GM12878 (cell line): ENCODE measurements around the gene SYNDIG1. TPM values are rescaled to one million over a fixed set of nuclear protein-coding genes. Genes with fewer than 3 reads are reported as not detected.

Experiments used
- ATAC-seq: fragments of 200-7000 bp; cut with Tn5 transposase; 3 replicates; pipeline ENCODE4 v1.9.1; 2020; ENCODE audit warnings: mild to moderate bottlenecking, moderate library complexity
- BruUV-seq: library from RNA; stranded (reverse); fragments of 400-500 nt; replicated peaks from 2 replicates; lab custom pipeline; 2021; lab: Mats Ljungman, UMichigan
- CTCF ChIA-PET: fragments of 300-600 bp; sonication (Branson Sonifier 250); formaldehyde crosslinking; extraction: SDS; loops from one replicate; lab custom pipeline; 2021; ENCODE audit warnings: inconsistent platforms; lab: Yijun Ruan, JAX
- POLR2A ChIA-PET: fragments of 350-600 bp; formaldehyde crosslinking; extraction: SDS; loops from one replicate; lab custom pipeline; 2021; ENCODE audit warnings: inconsistent platforms; lab: Charles Lee
- RAD21 ChIA-PET: fragments of 300-600 bp; sonication (Branson Sonifier 250); formaldehyde crosslinking; loops from one replicate; lab custom pipeline; 2023; ENCODE audit warnings: antibody characterized with exemption; ENCODE audit not compliant: unreplicated experiment; lab: Charles Lee
- SMC1A ChIA-PET: fragments of 300-600 bp; sonication (Branson Sonifier 250); formaldehyde crosslinking; loops from one replicate; lab custom pipeline; 2023; ENCODE audit not compliant: unreplicated experiment, uncharacterized antibody; lab: Charles Lee
- DNase-seq: peaks from one replicate; pipeline ENCODE4 v3.0.0-alpha.2; 2011; ENCODE audit warnings: low read depth, low spot score
- FAIRE-seq: peaks from 3 replicates; lab custom pipeline; 2011; peaks lifted over from hg19 to GRCh38; lab: Jason Lieb, UNC
- H2AFZ ChIP-seq: 2 replicates; pipeline ENCODE4 v1.6.0; 2011; ENCODE audit warnings: low read depth, low read length, control low read depth; ENCODE audit not compliant: control insufficient read depth
- H3K27ac ChIP-seq: 2 replicates; pipeline ENCODE4 v1.5.1; 2011; ENCODE audit warnings: control low read depth; ENCODE audit not compliant: control insufficient read depth, insufficient read depth
- H3K27me3 ChIP-seq, 2 experiments: replicated peaks in 1 of 2; 2 replicates each; pipeline versions ENCODE4 v1.6.0 to v1.6.1; 2011; ENCODE audit warnings: low read length in 1 of 2; ENCODE audit not compliant: control insufficient read depth in 2 of 2, insufficient read depth in 2 of 2
- H3K36me3 ChIP-seq, 2 experiments: 2 replicates each; pipeline ENCODE4 v1.5.1; 2011; ENCODE audit warnings: low read length in 1 of 2; ENCODE audit not compliant: control insufficient read depth in 2 of 2, insufficient read depth in 2 of 2
- H3K4me1 ChIP-seq: 2 replicates; pipeline ENCODE4 v1.6.1; 2011; ENCODE audit warnings: mild to moderate bottlenecking, low read length, moderate library complexity, mixed read lengths; ENCODE audit not compliant: control insufficient read depth, insufficient read depth
- H3K4me2 ChIP-seq: 2 replicates; pipeline ENCODE4 v1.6.0; 2011; ENCODE audit warnings: control low read depth; ENCODE audit not compliant: control insufficient read depth, insufficient read depth
- H3K4me3 ChIP-seq: fragments of 200-600 bp; sonication (generic); 2 replicates; pipeline ENCODE4 v1.5.1; 2016
- H3K79me2 ChIP-seq: 2 replicates; pipeline ENCODE4 v1.6.0; 2011; ENCODE audit warnings: low read length; ENCODE audit not compliant: control insufficient read depth, insufficient read depth
- H3K9ac ChIP-seq: 2 replicates; pipeline ENCODE4 v1.8.0; 2011; ENCODE audit warnings: low read length, control low read depth, mixed read lengths; ENCODE audit not compliant: control insufficient read depth, insufficient read depth
- H3K9me3 ChIP-seq: replicated peaks from 3 replicates; pipeline ENCODE4 v1.5.1; 2011; ENCODE audit warnings: mild to moderate bottlenecking, low read length; ENCODE audit not compliant: control insufficient read depth, insufficient read depth
- H4K20me1 ChIP-seq: 2 replicates; pipeline ENCODE4 v1.6.0; 2011; ENCODE audit not compliant: control insufficient read depth, insufficient read depth
- BCLAF1 ChIP-seq: fragments of 450-650 bp; IDR thresholded peaks from 2 replicates; pipeline ENCODE4 v1.6.1; 2017; ENCODE audit warnings: antibody characterized with exemption, mild to moderate bottlenecking, moderate library complexity
- FOXM1 ChIP-seq: IDR thresholded peaks from 2 replicates; pipeline ENCODE4 v1.6.1; 2012; ENCODE audit warnings: low read depth, mild to moderate bottlenecking, inconsistent platforms, low read length, moderate library complexity
- PBX3 ChIP-seq: IDR thresholded peaks from 2 replicates; pipeline ENCODE4 v1.6.1; 2011; ENCODE audit warnings: mild to moderate bottlenecking, low read depth, low read length, moderate library complexity; ENCODE audit not compliant: insufficient replicate concordance
- RCOR1 ChIP-seq: conservative IDR thresholded peaks from 2 replicates; pipeline ENCODE4 v1.6.1; 2012; ENCODE audit warnings: low read depth, low read length, improper control_type of control experiment
- RUNX3 ChIP-seq: IDR thresholded peaks from 2 replicates; pipeline ENCODE4 v1.6.1; 2012; ENCODE audit warnings: low read length, inconsistent platforms
- SIN3A ChIP-seq: IDR thresholded peaks from 2 replicates; pipeline ENCODE4 v1.6.1; 2012; ENCODE audit warnings: low read depth, low read length, improper control_type of control experiment
- SP1 ChIP-seq: IDR thresholded peaks from one replicate; pipeline ENCODE4 v1.6.1; 2011; ENCODE audit warnings: low read depth, low read length
- WGBS: methylation state at CpG from one replicate; pipeline ENCODE4 v1.1.6; 2016; ENCODE audit warnings: low lambda C conversion rate; ENCODE audit not compliant: insufficient replicate concordance, insufficient coverage; ENCODE audit errors: missing lambda C conversion rate; 5-methylcytosine and 5-hydroxymethylcytosine counted together
- in situ Hi-C: fragments of 300-500 bp; cut with MboI; formaldehyde crosslinking; loops from 9 replicates; pipeline ENCODE4 v1.14.3; 2018; ENCODE audit warnings: mixed read lengths
- intact Hi-C: fragments of 100-400 bp; cut with micrococcal nuclease; formaldehyde crosslinking; loops from one replicate; pipeline ENCODE4 v1.14.2; 2022; ENCODE audit not compliant: unreplicated experiment
- polyA plus RNA-seq, 11 experiments: library from polyadenylated mRNA; depleted of rRNA in 4 of 11; unstranded in 6 of 11; stranded (reverse) in 5 of 11; fragments of >200 nt; fragmentation: Nextera tagmentation in 4 of 11; fragmentation: Illumina TruSeq in 1 of 11; extraction: Ambion mirVana in 4 of 11; extraction: Trizol in 1 of 11; gene quantifications; 1 replicate in 1 of 11; 2 replicates in 10 of 11; pipeline versions ENCODE4 v1.2.1 to v1.2.3, GENCODE V29; 2011 to 2016; ENCODE audit warnings: inconsistent platforms in 2 of 11, missing spikeins in 2 of 11, low read depth in 1 of 11
- total RNA-seq, 4 experiments: library from RNA; depleted of rRNA in 3 of 4; stranded (reverse); fragments of >200 nt in 3 of 4; fragmentation: Illumina TruSeq in 1 of 4; extraction: Trizol in 1 of 4; gene quantifications; 2 replicates each; pipeline versions ENCODE4 v1.2.1 to v1.2.3, GENCODE V29; 2013 to 2021
- TF ChIP-seq, protein P1 (sequence below): IDR thresholded peaks from 2 replicates; pipeline ENCODE4 v1.6.1; 2011; ENCODE audit warnings: low read depth, low read length, improper control_type of control experiment, borderline replicate concordance

SYNDIG1 gene
- total and polyA plus RNA-seq, 10 of the 15 experiments (the other 5 are each of a cell fraction or from before 2014, with no cell fraction given): not detected

DNA sequence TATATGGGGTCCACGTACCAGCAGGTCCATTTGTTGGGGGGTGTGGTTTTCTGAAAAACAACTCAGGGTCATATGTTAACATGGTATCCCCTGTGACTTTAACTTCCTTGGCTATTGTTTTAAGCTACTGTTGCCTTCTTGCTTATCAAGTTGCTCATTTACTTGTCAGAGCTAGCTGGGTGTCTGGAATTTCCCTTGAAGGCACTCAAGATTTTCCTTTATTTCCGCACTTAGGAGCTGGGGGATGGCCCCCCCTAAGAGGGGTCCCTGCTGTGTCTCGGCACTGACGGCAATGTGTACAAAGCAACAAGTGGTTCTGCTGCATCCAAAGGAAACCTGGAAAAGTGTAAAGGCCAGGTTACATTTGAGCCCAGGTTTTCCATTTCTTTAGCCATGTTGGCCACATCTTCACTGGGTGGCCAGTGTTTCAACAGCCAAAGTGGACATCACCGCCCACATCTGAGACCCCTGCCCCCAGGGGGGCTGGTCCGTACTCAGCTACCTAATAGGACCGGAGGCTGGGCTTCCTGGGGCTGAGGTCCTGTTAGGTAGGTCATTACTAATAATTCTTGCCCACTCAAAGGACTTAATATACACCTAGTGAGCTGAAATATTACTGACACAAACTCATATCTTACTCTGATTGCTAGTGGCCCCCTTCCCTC, 24.8 kb upstream of the SYNDIG1 start (continued):
- TF ChIP-seq BCLAF1 (no peak), SP1 (no peak)

DNA sequence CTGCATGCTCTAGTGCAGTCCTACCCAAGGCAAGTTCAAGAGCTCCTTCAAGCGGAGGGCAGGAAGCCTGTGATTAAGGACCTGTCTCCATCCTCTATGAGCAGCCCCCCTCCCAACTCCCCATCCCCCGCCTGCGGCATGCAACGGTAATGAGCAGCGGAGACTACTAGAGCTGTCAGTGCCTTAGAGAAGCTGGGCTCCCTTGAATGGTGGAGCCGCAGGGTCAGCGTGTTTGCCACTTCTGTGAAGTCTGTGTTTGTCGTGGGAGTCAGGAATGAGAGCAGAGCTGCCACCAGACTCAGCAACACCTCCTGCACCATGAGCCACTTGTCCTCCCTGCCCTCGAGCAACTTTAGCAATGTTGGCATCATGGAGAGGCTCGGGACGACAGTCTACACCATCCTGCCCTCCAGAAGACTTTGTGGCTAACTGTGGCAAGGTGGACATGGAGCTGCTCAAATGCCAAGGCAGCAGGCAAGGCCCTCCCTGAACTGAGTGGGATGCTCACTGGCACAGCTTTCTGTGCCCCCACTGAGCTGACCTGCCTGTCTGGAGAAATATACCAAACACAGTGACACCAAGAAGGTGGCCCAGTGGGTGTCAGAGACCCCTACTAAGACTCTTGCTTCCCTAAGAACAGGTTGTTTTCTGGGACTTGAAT, 23.8 kb upstream of the SYNDIG1 start:
- ChIA-PET CTCF (no interaction called here), POLR2A (no interaction called here), SMC1A (no interaction called here), RAD21 (no interaction called here)
- no peaks in the 10 kb centered on the region for H3K4me1 ChIP-seq
- TF ChIP-seq RUNX3 (no peak), FOXM1 (no peak), SIN3A (no peak), PBX3 (no peak), RCOR1 (no peak)
- TF ChIP-seq, protein P1, sequence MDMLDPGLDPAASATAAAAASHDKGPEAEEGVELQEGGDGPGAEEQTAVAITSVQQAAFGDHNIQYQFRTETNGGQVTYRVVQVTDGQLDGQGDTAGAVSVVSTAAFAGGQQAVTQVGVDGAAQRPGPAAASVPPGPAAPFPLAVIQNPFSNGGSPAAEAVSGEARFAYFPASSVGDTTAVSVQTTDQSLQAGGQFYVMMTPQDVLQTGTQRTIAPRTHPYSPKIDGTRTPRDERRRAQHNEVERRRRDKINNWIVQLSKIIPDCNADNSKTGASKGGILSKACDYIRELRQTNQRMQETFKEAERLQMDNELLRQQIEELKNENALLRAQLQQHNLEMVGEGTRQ: no peak
- intact Hi-C loops (no loop called here), in situ Hi-C loops (no loop called here)
- no peaks in the 10 kb centered on the region for H4K20me1 ChIP-seq
- no TSS peak for BruUV-seq
- FAIRE-seq (no peak), DNase-seq (no peak), ATAC-seq (no peak)
- H3K27ac ChIP-seq: no peak overlapping the region
- H3K4me2 ChIP-seq: no peak overlapping the region
- 28% methylated on average over 11 of the region's 11 CpGs for WGBS
- no peaks in the 10 kb centered on the region for H3K79me2 ChIP-seq
- no peak overlapping the region for H3K9ac ChIP-seq
- no peaks in the 10 kb centered on the region for H3K36me3 ChIP-seq
- H2AFZ ChIP-seq: no peak overlapping the region
- peaks cover 0 to 4% of the 10 kb centered on the region in 2 experiments; a peak in 2 of 4 replicates for H3K27me3 ChIP-seq
- H3K4me3 ChIP-seq: no peak overlapping the region
- no peaks in the 10 kb centered on the region for H3K9me3 ChIP-seq
